Measurements from ENCODE around the gene CENPE.
A peak's percentile ranks its signal among the peaks of the same experiment; 100 is the strongest.

Gene CENPE

GRCh38 chr4:103076747-103077347, 121.3 kb downstream of the CENPE start, which contains the start of gene SLC9B2:
SLC9B2 (minus strand) TSS chr4:103076761; CDS start chr4:103067550, 9,211 bp downstream.
- no peak for DNase-seq (ENCODE audit: low read depth in 2 of 2)

- DNase-seq (ENCODE audit: low read depth in 2 of 2), result peak; percentile 50 to 56
Measured at GRCh38 chr4:103075894-103076746, 122.0 kb downstream of the CENPE start.

GRCh38 chr4:103075435-103075893, 122.7 kb downstream of the CENPE start:
- DNase-seq (ENCODE audit: low read depth in 2 of 2), result no peak

- DNase-seq (ENCODE audit: low read depth in 2 of 2), result no peak
Measured at GRCh38 chr4:103074744-103075434, 123.3 kb downstream of the CENPE start.

GRCh38 chr4:103073792-103074438, 124.2 kb downstream of the CENPE start:
- no peak for DNase-seq (ENCODE audit: low read depth in 2 of 2)

GRCh38 chr4:103067841-103068547, 130.1 kb downstream of the CENPE start:
- DNase-seq (ENCODE audit: low read depth in 2 of 2), result no peak

- no peak for DNase-seq (ENCODE audit: low read depth in 2 of 2)
Measured at GRCh38 chr4:103060453-103061148, 137.5 kb downstream of the CENPE start.

Measured in stimulated activated CD4-positive, alpha-beta T cell treated with anti-CD3 and anti-CD28 coated beads, Interleukin-12 subunit alpha, Interleukin-12 subunit beta, amount 100 ng/mL, for 24 hours (primary cell).